GM11168 (cell line): ENCODE data around the gene GLYAT.
"Not testable (repeated sequence)": the region's sequence is repeated elsewhere in the genome, so short reads cannot be mapped to it uniquely, and the experiment has no call there.

ENCODE experiments used
- in situ Hi-C: fragments of 300-500 bp; cut with MboI; formaldehyde crosslinking; loops from one replicate; pipeline ENCODE4 v1.12.0; 2022; ENCODE audit warnings: low sequenced_read_pairs; ENCODE audit not compliant: unreplicated experiment

GLYAT gene

DNA sequence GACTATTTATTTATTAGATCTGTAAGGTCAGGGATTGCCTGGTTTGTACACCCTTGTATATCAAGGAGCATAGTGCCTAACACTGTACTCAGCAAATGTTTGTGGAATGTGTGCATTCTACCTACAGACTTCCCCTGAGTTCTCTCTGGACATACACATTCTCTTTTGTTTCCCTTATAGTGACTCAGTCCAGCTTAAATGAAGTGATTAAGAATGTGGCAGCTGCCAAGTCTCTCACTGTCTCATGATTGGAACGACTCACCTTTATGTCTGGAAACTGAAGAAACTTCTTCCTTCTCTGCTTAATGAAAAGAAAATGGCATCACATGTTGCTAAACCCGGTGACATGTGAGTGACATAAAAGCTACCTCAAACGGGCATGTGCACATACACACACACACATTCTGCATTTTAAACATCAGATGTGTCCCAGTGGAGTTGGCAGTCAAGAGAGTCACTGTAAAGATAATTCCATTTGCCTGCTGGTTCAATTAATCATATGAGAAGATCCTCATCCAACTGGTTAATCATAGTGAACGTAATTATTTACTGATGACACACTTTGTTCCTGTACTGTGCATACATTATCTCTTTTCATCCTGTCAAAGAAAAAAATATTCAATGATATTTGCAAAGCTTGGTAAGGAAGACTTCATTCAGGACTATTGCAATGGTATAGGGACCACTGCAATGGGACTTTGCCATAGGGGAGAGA, 42.8 kb downstream of the GLYAT start:
- in situ Hi-C loops = no loop called here

DNA sequence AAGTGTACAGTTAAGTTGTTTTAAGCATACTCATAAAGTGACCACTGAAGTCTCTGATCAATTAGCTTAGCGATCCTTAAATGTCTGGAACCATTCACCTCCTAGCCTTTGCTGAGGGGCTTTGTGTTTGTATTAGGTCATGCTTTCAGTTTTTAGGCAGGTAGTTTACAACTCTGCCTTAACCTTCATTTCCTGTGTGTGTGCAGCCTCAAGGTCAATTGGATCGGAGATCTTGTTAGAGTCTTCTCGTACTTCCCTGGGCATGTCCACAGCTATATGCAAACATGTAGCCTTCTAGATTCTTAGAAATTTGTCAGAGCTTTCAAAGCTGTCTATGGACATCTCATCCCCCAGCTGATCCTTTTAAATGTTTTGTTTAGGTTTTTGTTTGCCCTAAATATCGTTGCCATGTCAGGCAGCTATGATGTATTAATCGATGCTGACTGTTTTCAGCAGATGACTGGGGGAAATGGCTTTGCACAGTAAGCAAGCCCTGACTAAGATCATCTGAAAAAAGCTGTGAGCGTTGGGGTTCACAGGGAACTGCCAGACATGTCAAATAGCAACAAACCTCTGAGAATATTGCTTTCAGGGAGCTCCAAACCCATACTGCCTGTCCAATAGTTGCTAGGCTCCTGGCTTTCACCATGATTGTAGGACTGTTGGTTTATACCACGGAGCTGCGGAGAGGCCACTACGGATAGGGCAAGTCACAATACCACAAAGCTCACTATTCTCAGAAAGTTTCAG, 45.6 kb downstream of the GLYAT start:
- in situ Hi-C loops = no loop called here

DNA sequence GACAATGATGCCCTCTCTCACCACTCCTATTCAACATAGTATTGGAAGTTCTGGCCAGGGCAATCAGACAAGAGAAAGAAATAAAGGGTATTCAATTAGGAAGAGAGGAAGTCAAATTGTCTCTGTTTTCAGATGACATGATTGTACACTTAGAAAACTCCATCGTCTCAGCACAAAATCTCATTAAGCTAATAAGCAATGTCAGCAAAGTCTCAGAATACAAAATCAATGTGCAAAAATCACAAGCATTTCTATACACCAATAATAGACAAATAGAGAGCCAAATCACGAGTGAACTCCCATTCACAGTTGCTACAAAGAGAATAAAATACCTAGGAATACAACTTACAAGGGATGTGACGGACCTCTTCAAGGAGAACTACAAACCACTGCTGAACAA, 49.1 kb downstream of the GLYAT start:
- in situ Hi-C loops = not testable (repeated sequence)

DNA sequence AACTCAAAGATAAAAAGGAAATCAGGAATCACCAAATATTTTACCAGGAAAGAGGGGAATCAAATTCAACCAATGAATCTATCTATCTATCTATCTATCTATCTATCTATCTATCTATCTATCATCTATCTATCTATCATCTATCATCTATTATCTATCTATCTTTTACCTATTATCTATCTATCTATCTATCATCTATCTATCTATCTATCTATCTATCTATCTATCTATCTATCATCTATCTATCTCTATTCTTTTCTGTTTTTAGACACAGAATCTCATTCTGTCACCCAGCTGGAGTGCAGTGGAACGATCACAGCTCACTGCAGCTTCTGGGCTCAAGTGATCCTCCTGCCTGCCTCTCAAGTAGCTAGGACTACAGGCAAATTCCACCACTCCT, 54.2 kb downstream of the GLYAT start:
- in situ Hi-C loops = not testable (repeated sequence)

DNA sequence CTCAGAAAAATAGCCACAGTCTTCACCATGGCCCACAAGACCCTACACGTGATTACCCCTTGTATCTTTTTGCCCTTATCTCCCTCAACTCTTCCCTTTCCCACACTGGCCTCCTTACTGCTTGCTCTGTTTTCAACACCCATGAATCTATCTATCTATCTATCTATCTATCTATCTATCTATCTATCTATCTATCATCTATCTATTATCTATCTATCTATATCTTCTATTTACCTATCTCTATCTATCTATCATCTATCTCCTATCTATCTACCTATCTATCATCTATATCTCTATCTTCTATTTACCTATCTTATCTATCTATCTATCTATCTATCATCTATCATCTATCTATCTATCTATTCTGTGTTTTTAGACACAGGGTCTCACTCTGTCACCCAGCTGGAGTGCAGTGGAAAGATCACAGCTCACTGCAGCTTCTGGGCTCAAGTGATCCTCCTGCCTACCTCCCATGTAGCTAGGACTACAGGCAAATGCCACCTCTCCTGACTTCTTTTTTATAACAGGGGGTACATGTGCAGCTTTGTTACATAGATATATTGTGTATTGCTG, 55.1 kb downstream of the GLYAT start:
- in situ Hi-C loops = no loop called here

DNA sequence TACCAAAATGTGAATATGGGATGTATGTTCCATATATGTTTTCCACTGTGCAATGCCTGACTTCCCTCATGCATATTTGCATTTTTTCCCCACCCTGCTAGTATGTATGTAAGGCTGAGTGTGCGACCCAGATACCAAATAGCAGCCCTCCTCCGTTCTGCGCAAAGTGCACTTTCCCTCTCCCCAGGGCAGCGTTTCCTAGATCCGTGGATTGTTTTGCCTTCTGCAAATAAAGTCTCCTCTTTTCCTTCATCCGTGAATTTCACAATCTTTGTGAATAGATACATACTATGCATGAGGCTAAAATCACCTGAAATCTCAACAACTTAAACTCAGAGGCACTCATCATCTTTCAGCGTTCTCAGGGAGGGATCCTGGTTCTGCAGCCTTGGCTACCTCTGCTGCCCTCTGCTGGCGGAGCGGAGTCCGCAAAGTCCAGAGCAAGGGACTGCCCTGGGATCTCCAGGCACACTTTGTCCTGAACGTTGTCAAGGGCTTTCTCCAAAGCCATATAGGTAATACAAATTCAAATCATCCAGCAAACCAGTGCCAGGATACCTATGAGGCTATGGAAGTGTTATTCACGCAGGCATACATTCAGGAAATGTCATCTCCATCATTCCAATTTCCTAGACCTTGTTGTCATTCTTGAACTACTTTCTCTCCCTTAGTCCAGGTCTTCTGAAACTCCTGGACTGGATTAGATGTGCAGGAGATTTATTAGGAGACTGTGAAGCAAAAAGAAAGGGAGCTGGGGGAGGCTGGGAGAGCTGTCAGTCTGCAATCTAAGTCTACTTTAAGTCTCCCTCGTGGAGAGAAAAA, 56.2 kb downstream of the GLYAT start:
- in situ Hi-C loops = no loop called here

DNA sequence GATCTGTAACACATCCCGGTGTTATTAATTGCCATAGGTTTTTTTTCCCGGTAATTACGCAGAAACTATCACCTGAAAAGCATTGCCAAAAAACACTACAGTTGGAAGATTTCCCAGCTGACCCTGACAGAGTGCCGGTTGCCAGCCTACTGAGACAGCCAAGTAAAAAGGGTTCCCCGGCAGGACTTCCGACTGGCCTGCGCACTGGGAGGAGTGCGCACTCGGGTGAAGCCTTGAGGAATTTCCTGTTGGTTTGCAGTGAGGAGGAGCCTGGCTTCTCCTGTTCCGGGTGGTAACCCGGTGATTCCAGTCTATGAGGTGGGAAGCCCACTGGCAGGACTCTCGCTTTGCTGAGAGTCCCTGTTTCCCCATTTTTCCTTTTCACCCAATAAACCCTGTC, 57.1 kb downstream of the GLYAT start:
- in situ Hi-C loops = loop anchor here (25.0 kb wide), 1 partner anchor 113 kb away; no protein-coding TSS in a partner anchor

DNA sequence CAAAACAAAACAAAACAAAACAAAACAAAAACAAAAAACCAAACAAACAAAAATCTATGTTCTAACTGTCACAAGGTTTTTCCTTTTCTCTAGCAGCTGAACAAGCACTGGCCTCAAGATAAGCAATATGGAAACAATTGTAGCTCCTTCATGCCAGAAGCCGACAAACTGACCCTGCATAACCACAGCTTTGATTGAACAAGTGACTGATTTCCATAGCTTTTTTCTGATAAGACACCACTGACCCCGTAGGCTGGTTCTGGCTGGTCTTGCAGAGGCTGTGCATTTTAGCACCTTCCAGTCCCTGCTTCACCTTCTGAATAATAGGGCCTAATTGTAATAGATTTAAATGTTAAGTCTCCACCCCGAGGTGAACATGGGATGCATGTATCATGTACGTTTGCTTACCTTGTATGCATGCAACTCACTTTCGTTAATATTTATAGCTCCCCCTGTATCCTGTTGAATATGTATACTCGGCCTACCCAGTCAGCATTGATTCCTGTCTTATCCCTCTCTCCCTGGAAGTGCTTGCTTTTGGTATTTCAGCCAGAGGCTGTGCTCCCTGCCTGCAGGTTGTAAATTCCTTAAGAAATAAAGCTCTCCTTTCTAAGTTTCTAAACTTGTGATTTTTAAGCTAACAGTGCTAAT, 59.6 kb downstream of the GLYAT start:
- in situ Hi-C loops = loop anchor here (25.0 kb wide), 1 partner anchor 115 kb away; no protein-coding TSS in a partner anchor

DNA sequence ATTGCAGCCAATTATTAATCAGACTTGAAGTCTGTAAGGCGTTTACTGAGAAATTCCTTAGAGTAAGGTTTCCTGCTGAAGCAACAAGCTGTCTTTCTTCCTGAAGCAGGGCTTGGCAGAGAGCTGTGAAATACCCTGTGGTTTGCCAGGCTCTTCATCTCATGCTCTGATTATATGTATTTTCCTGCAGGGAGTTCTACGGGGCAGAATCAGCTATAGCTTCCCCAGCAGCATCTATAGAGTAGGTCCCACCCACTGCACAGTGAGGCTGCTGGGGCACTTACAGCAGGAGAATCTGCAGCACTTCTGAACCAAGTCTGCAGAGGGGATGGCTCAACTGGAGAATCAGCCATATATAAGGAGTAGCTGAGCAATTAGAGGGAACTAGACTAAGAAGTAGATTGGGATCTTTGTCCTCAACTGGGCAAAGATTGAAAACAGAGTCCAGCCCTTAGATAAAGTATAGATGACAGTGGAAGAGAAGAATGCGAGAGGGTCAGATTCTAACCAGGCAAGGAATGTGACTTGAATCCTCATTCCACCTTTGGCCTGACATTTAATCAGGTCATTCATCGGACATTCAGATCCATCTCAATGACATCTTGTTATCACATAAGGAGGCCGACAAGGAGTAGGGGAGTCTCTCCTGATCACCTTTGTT, 71.7 kb downstream of the GLYAT start:
- in situ Hi-C loops = loop anchor here (25.0 kb wide), 1 partner anchor 127 kb away; no protein-coding TSS in a partner anchor

DNA sequence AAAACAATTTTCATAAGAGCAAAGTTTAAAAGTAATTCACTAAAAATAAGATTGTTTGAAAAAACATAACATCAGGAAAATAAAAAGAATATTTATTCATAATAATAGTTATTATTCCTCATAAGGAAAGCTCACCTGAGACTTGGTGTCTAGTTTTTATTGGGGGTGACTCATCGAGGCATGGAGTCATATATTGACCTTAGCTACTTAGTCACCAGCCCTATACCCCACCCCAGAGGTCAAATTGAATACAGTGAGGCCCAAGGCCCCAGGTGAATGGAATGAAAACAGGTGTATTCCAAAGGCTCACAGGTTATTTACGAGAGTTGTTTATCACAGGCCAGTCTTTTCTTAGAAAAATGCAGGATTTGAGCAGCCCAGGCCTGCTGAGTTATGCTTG, 72.3 kb downstream of the GLYAT start:
- in situ Hi-C loops = loop anchor here (25.0 kb wide), 1 partner anchor 128 kb away; no protein-coding TSS in a partner anchor
